Breast epithelium (tissue), 4 donors: ENCODE results near the gene RNF151. TPM values are rescaled to one million over a fixed set of nuclear protein-coding genes. Genes with fewer than 3 reads are reported as not detected.

ENCODE experiments used
- DNase-seq, 2 donors: peaks; one replicate each; pipeline ENCODE4 v3.0.0-alpha.2; 2019; ENCODE audit warnings: low spot score in 2 of 2
- H3K27ac ChIP-seq, 2 donors: fragments of 200-600 bp; sonication (generic) in 1 of 2; one replicate each; pipeline ENCODE4 v1.5.1; 2016 to 2019; ENCODE audit warnings: mild to moderate bottlenecking in 1 of 2
- H3K27me3 ChIP-seq, 2 donors: fragments of 200-600 bp; sonication (generic) in 1 of 2; one replicate each; pipeline versions ENCODE4 v1.5.1 to v1.6.0; 2017 to 2019; ENCODE audit warnings: control low read depth in 1 of 2, mild to moderate bottlenecking in 1 of 2
- H3K36me3 ChIP-seq: fragments of 200-600 bp; one replicate; pipeline ENCODE4 v1.5.1; 2019
- H3K4me1 ChIP-seq, 2 donors: fragments of 200-600 bp; sonication (generic); one replicate each; pipeline ENCODE4 v1.5.1; 2016 to 2019; ENCODE audit warnings: control low read depth in 1 of 2
- H3K4me3 ChIP-seq, 3 donors: fragments of 200-600 bp; sonication (generic); 1 replicate in 2 of 3; 2 replicates in 1 of 3; pipeline ENCODE4 v1.5.1; 2016 to 2019; ENCODE audit warnings: mild to moderate bottlenecking in 3 of 3, moderate library complexity in 2 of 3
- H3K9me3 ChIP-seq, 2 donors: fragments of 200-600 bp; sonication (generic) in 1 of 2; one replicate each; pipeline ENCODE4 v1.5.1; 2016 to 2019; ENCODE audit warnings: control low read depth in 1 of 2
- POLR2A ChIP-seq: fragments of 450-650 bp; IDR thresholded peaks from one replicate; pipeline ENCODE4 v1.6.1; 2016; ENCODE audit warnings: antibody characterized with exemption, mild to moderate bottlenecking, moderate library complexity
- POLR2AphosphoS5 ChIP-seq, 3 donors: sonication (generic); formaldehyde crosslinking; IDR thresholded peaks; one replicate each; pipeline ENCODE4 v1.6.1; 2017; ENCODE audit warnings: antibody characterized with exemption in 3 of 3
- intact Hi-C: fragments of 100-400 bp; cut with DNase I; formaldehyde crosslinking; loops from one replicate; pipeline ENCODE4 v1.15.1; 2023; ENCODE audit warnings: low total_unique reads
- total RNA-seq, 3 donors: library from RNA; depleted of rRNA; stranded (reverse); fragments of >200 nt; gene quantifications; one replicate each; pipeline ENCODE4 v1.1.0, GENCODE V29; 2016
- TF ChIP-seq, protein P1 (sequence below), 3 donors: fragments of 450-650 bp; IDR thresholded peaks; one replicate each; pipeline ENCODE4 v1.5.1; 2016 to 2017; ENCODE audit warnings: antibody characterized with exemption in 3 of 3, mild to moderate bottlenecking in 3 of 3, moderate library complexity in 3 of 3

The RNF151 gene
- total RNA-seq, 3 donors from 2014 or later = 0.98 TPM; not detected in 2

- intact Hi-C loops = loop anchor here (5.0 kb wide), 1 partner anchor 1798 kb away; no protein-coding TSS in a partner anchor
These were observed 39.0 kb downstream of the RNF151 start for GRCh38 chr16:2005646-2006045.

GRCh38 chr16:2006317-2006716 lies 39.7 kb downstream of the RNF151 start:
- Histone ChIP-seq H3K4me1 (peaks cover 13 to 30% of the 10 kb centered on the region in 2 donors), H3K4me3 (no peak overlapping the region), H3K27me3 (no peaks in the 10 kb centered on the region), H3K36me3 (peaks cover 12% of the 10 kb centered on the region), H3K9me3 (no peaks in the 10 kb centered on the region), H3K27ac (no peak overlapping the region)
- intact Hi-C loops = loop anchor here (5.0 kb wide), 1 partner anchor 1799 kb away; no protein-coding TSS in a partner anchor
- no peak for TF ChIP-seq POLR2A
- TF ChIP-seq POLR2AphosphoS5 (IDR thresholded peaks at IDR 0.05) = no peak
- TF ChIP-seq, protein P1, sequence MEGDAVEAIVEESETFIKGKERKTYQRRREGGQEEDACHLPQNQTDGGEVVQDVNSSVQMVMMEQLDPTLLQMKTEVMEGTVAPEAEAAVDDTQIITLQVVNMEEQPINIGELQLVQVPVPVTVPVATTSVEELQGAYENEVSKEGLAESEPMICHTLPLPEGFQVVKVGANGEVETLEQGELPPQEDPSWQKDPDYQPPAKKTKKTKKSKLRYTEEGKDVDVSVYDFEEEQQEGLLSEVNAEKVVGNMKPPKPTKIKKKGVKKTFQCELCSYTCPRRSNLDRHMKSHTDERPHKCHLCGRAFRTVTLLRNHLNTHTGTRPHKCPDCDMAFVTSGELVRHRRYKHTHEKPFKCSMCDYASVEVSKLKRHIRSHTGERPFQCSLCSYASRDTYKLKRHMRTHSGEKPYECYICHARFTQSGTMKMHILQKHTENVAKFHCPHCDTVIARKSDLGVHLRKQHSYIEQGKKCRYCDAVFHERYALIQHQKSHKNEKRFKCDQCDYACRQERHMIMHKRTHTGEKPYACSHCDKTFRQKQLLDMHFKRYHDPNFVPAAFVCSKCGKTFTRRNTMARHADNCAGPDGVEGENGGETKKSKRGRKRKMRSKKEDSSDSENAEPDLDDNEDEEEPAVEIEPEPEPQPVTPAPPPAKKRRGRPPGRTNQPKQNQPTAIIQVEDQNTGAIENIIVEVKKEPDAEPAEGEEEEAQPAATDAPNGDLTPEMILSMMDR (IDR thresholded peaks at IDR 0.05) = no peak
- DNase-seq = no peak

More at GRCh38 chr16:2005646-2006045, 39.0 kb downstream of the RNF151 start:
- no peak overlapping the region for H3K27ac ChIP-seq
- peaks cover 12% of the 10 kb centered on the region for H3K36me3 ChIP-seq
- H3K27me3 ChIP-seq = no peaks in the 10 kb centered on the region
- H3K4me1 ChIP-seq = peaks cover 13 to 30% of the 10 kb centered on the region in 2 donors
- TF ChIP-seq, protein P1 (IDR thresholded peaks at IDR 0.05) = no peak
- TF ChIP-seq POLR2AphosphoS5 (IDR thresholded peaks at IDR 0.05) (no peak), POLR2A (no peak)
- DNase-seq = no peak
- no peaks in the 10 kb centered on the region for H3K9me3 ChIP-seq
- H3K4me3 ChIP-seq = no peak overlapping the region

DNA sequence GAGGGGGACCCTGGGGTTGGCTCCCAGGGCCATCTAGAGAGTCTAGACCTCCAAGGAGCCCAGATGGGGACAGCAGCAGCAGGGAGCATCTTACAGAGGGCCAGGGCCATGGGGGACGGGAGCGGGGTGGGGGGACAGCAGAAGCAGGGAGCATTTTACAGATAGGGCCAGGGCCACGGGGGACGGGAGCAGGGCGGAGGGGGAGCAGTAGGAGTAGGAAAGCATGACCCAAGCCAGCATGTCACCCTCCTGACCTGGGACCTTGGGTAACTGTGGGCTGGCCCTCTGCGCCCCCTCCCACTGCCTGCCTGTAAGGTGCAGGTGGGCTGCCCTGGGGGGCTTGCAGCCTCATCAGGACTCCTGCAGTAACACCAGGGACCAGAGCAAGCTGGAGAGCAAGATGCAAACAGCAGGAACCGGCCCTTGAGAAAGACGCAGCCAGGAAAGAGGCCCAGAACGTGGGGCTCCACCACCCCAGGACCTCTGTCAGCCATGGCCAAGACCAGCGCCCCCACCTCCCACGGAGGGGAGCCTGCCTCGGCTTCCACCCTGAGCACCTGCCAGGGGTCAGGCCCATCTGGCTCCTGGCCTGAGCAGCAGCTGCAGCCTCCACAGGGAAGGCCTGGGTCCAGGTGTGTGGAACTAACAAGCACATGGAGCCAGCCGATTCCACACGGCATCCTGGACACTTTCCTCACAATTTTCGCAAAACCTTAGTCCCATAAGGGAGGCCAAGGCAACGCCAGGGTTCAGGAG lies 40.6 kb downstream of the RNF151 start:
- Histone ChIP-seq H3K36me3 (peaks cover 4% of the 10 kb centered on the region), H3K27ac (peak overlapping the region; percentile 59 to 92), H3K9me3 (no peaks in the 10 kb centered on the region), H3K27me3 (no peaks in the 10 kb centered on the region), H3K4me3 (peak overlapping the region in 1 of 3 donors; percentile 87), H3K4me1 (peaks cover 13 to 30% of the 10 kb centered on the region in 2 donors)
- DNase-seq = no peak
- TF ChIP-seq POLR2AphosphoS5 (IDR thresholded peaks at IDR 0.05) (no peak), POLR2A (no peak)
- TF ChIP-seq, protein P1 (IDR thresholded peaks at IDR 0.05) = no peak
- intact Hi-C loops = loop anchor here (5.0 kb wide), 1 partner anchor 1800 kb away; no protein-coding TSS in a partner anchor

DNA sequence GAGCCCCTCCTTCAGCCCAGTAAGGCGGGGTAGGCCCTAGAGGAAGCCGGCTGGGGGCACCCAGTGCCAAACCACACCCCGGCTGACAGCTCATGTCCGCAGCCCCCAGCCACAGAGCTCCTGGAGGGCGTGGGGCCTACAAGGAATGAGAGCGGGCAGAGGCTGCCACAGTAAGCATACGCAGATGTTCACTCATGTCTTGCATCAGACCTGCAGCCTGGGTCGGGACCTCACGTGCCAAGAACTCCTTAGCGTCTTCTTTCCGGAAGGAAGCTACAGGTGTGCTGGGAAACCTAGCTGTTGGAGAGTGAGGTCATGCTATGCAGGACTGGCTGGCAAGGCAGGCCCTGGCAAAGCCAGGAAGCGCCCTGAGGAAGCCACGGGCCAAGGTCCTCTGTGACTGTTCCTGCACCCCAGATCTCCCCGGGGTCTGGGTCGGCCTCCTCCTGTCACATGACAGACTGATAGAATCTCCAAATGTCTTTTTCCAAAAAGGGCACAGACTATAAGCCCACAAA lies 41.4 kb downstream of the RNF151 start:
- DNase-seq = peak in 1 of 2 donors; percentile 75
- Histone ChIP-seq H3K27ac (peak overlapping the region; percentile 59 to 92), H3K9me3 (no peaks in the 10 kb centered on the region), H3K4me1 (peaks cover 13 to 30% of the 10 kb centered on the region in 2 donors), H3K36me3 (no peaks in the 10 kb centered on the region), H3K4me3 (peak overlapping the region; percentile 87 to 96 (median 87)), H3K27me3 (no peaks in the 10 kb centered on the region)
- intact Hi-C loops = loop anchor here (5.0 kb wide), 1 partner anchor 1801 kb away; no protein-coding TSS in a partner anchor
- TF ChIP-seq POLR2A (no peak), POLR2AphosphoS5 (IDR thresholded peaks at IDR 0.05) (peak; percentile 26 to 55 (median 53))

DNA sequence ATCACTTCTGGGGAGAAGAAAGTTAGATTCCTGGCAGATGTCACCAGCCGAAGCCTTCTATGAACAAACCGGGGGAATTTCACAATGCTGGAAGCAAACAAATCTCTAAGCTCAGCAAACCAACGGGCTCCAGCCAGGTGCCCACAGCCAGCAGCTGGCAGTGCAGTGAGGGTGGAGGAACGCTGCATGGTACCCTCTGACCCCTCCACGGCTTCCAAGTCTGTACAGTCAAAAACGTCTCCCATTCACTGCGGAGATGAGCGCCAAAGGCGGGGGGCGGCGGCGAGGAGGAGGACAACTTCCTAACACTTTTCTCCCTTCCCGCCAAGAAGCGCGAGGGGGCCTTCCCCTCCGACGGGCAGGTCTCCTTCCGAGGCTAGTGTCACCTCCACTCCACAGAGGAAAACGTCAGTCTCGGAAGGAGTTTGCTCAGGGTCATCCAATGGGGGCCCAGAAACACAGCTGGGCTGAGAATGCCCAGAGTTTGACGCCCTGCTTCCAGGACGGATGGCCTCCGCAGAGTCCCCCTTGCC lies 42.0 kb downstream of the RNF151 start:
- no peak for DNase-seq
- TF ChIP-seq, protein P1 (IDR thresholded peaks at IDR 0.05) = no peak
- TF ChIP-seq POLR2AphosphoS5 (IDR thresholded peaks at IDR 0.05) (no peak), POLR2A (no peak)
- no peaks in the 10 kb centered on the region for H3K36me3 ChIP-seq
- intact Hi-C loops = loop anchor here (5.0 kb wide), 1 partner anchor 1801 kb away; no protein-coding TSS in a partner anchor
- peaks cover 13 to 30% of the 10 kb centered on the region in 2 donors for H3K4me1 ChIP-seq
- peak overlapping the region; percentile 92 to 97 for H3K27ac ChIP-seq
- H3K4me3 ChIP-seq = peak overlapping the region; percentile 87 to 96 (median 87)
- H3K9me3 ChIP-seq = no peaks in the 10 kb centered on the region
- no peaks in the 10 kb centered on the region for H3K27me3 ChIP-seq
